Measurements from ENCODE around the gene ACOT12. TPM values are rescaled to one million over a fixed set of nuclear protein-coding genes. Genes with fewer than 3 reads are reported as not detected.
A peak's percentile ranks its signal among the peaks of the same experiment; 100 is the strongest.

The ACOT12 gene
- total RNA-seq, 1 donor from 2014 or later, result 0.46 TPM

GRCh38 chr5:81305785-81306184, 88.1 kb downstream of the ACOT12 start:
- H3K27me3 Mint-ChIP-seq, result no peaks in the 10 kb centered on the region
- H3K27ac Mint-ChIP-seq, result no peak overlapping the region
- H3K4me3 Mint-ChIP-seq, result no peak overlapping the region
- peaks cover 7% of the 10 kb centered on the region for H3K36me3 Mint-ChIP-seq
- peaks cover 7% of the 10 kb centered on the region for H3K4me1 Mint-ChIP-seq (ENCODE audit: unreplicated experiment)
- no peak for TF ChIP-seq CTCF (conservative IDR thresholded peaks at IDR 0.05)
- DNase-seq (ENCODE audit: extremely low spot score, unreplicated experiment), result no peak
- no peaks in the 10 kb centered on the region for H3K9me3 Mint-ChIP-seq

GRCh38 chr5:81303563-81303962, 90.4 kb downstream of the ACOT12 start:
- H3K27me3 Mint-ChIP-seq, result no peaks in the 10 kb centered on the region
- peaks cover 14% of the 10 kb centered on the region for H3K4me1 Mint-ChIP-seq (ENCODE audit: unreplicated experiment)
- no peaks in the 10 kb centered on the region for H3K9me3 Mint-ChIP-seq
- H3K27ac Mint-ChIP-seq, result no peak overlapping the region
- no peaks in the 10 kb centered on the region for H3K36me3 Mint-ChIP-seq
- H3K4me3 Mint-ChIP-seq, result peak overlapping the region; percentile 77
- TF ChIP-seq CTCF (conservative IDR thresholded peaks at IDR 0.05), result no peak
- no peak for DNase-seq (ENCODE audit: extremely low spot score, unreplicated experiment)

- peak overlapping the region; percentile 98 for H3K4me3 Mint-ChIP-seq
- no peak for DNase-seq (ENCODE audit: extremely low spot score, unreplicated experiment)
- H3K4me1 Mint-ChIP-seq (ENCODE audit: unreplicated experiment), result peaks cover 14% of the 10 kb centered on the region
- H3K36me3 Mint-ChIP-seq, result no peaks in the 10 kb centered on the region
- H3K27ac Mint-ChIP-seq, result peak overlapping the region; percentile 96
- H3K9me3 Mint-ChIP-seq, result no peaks in the 10 kb centered on the region
- no peak for TF ChIP-seq CTCF (conservative IDR thresholded peaks at IDR 0.05)
- no peaks in the 10 kb centered on the region for H3K27me3 Mint-ChIP-seq
These were observed 91.3 kb downstream of the ACOT12 start for GRCh38 chr5:81302596-81302995.

GRCh38 chr5:81301271-81302015, 92.5 kb downstream of the ACOT12 start, which contains the start of gene ZCCHC9:
ZCCHC9 (plus strand) TSS chr5:81301587; CDS start chr5:81304758, 3,171 bp downstream.
- peak within 1 kb of the TSS; percentile 96 for H3K27ac Mint-ChIP-seq
- TF ChIP-seq CTCF (conservative IDR thresholded peaks at IDR 0.05), result peak; percentile 16
- H3K9me3 Mint-ChIP-seq, result no peaks in the 10 kb centered on the region
- DNase-seq (ENCODE audit: extremely low spot score, unreplicated experiment), result peak; percentile 91
- peak within 1 kb of the TSS; percentile 98 for H3K4me3 Mint-ChIP-seq
- no peaks in the 10 kb centered on the region for H3K36me3 Mint-ChIP-seq
- H3K4me1 Mint-ChIP-seq (ENCODE audit: unreplicated experiment), result peaks cover 14% of the 10 kb centered on the region
- no peaks in the 10 kb centered on the region for H3K27me3 Mint-ChIP-seq

GRCh38 chr5:81300921-81301270, 93.0 kb downstream of the ACOT12 start:
- Mint-ChIP-seq H3K27ac (peak overlapping the region; percentile 96), H3K4me1 (ENCODE audit: unreplicated experiment) (peaks cover 14% of the 10 kb centered on the region), H3K9me3 (no peaks in the 10 kb centered on the region), H3K36me3 (no peaks in the 10 kb centered on the region), H3K4me3 (peak overlapping the region; percentile 98), H3K27me3 (no peaks in the 10 kb centered on the region)
- no peak for TF ChIP-seq CTCF (conservative IDR thresholded peaks at IDR 0.05)
- no peak for DNase-seq (ENCODE audit: extremely low spot score, unreplicated experiment)

Measured in type B pancreatic cell (in vitro differentiated cells).